ENCODE results near the gene KCP. TPM values are rescaled to one million over a fixed set of nuclear protein-coding genes. Genes with fewer than 3 reads are reported as not detected.

The KCP gene
- polyA plus RNA-seq, 3 donors: 10.5 to 12.7 (median 12.1) TPM

DNA sequence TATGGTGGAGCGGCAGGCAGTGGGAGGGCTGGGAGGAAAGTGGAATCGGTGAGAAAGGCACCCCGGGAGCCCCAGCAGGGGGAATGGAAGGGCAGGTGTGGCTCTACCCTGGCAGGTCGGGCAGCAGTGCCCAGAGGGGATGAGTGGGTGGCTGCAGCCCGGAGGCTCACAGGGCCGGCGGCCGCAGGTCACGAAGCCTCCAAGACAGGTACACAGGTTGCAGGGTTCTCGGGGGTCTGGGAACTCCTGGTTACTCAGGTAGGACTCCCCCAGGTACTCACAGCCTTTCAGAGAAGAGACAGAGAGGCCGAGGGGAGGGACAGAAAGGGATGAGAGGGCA, 21.8 kb downstream of the KCP start:
- DNase-seq (ENCODE audit: low read depth in 3 of 3, low spot score in 2 of 3): no peak

DNA sequence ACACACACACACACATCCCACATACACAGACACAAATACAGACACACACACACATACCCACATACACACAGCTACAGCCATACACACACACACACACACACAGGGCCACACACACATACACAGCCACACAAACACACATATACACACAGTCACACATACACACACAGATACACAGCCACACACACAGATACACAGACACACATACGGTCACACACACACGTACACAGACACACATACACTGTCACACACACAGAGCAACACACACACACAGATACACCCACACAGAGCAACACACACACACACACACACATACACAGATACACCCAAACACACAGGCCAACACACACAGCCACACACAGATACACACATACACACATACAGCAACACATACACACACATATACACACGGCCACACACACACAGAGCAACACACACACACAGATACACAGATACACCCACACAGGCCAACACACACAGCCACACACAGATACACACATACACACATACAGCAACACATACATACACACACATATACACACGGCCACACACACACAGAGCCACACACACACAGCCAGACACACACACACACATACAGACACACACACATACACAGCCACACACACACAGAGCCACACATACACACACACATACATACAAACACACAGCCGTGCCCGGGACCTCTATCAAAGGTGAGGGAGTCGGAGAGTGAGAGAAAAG, 22.3 kb downstream of the KCP start:
- DNase-seq (ENCODE audit: low read depth in 3 of 3, low spot score in 2 of 3): no peak

GRCh38 chr7:128887169-128888038, 23.1 kb downstream of the KCP start:
- no peak for DNase-seq (ENCODE audit: low read depth in 3 of 3, low spot score in 2 of 3)

DNA sequence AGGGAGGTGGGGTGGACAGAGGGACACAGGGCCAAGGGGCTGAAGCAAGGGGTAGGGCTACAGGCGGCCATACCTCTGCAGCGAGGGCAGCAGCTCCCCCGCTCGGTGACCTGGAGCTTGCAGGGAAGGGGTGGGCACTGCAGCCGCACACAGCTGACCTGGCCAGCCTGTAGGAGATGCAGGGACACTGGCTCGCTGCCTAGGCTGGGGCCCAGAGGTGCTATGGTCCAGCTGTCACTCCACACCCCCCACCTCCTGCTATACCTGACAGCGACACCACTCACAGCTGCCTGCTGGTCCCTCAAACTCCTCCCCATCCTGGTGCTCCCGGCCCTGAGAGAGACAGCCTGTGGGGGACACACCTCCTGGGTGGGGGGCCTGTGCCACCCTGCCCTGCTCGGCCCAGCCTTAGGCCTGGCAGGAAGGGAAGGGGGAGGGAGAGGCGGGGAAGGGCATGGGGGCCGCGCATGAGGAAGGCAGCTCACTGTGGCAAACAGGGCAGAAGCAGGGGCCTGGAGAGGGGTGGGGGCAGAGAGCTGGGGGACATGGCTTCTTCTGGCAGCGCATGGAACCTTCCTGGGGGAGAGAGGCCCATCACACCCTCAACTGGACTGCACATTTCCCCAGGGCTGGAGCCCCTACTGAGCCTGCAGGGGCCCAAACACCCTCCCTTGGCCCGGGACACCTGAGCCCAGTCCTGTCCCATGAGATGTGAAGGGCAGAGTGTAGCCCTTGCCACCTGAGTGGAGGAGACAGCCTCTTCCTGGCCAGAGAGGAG, 23.9 kb downstream of the KCP start:
- no peak for DNase-seq (ENCODE audit: low read depth in 3 of 3, low spot score in 2 of 3)

DNA sequence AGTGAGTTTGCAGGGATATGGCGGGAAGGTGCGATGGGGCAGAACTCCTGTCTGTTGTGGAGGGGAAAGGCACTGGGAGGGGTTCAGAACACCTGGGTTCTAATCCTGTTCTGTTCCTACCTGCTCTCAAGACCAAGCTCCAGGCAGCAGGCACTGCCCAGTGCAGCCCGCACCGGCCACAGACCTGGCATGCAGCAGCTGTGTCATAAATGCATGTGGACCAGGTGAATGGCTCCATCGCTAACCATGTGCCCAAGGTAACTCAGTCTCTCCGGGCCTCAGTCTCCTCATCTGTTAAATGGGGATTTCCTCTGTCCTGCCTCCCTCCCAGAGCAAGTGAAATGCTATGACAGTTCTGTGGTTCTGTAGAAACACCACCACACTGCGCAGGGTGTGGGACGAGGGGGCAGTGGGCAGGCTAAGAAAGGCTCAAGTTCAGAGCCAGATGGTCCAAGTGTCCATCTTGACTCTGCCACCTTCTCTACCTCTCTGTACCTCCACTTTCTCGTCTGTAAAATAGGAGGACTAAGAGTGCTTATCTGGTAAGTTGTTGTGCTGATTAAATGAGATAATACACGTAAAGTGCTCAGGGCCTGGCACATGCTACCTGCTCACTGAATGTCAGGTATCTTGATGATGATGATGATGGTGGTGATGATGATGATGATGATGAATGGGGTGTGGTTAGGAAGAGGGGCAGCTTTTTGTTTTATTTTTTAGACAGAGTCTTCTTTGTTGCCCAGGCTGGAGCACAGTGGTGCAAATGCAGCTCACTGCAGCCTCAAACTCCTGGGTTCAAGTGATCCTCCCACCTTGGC, 24.9 kb downstream of the KCP start:
- DNase-seq (ENCODE audit: low read depth in 3 of 3, low spot score in 2 of 3): no peak

- DNase-seq (ENCODE audit: low read depth in 3 of 3, low spot score in 2 of 3): no peak
Observed at GRCh38 chr7:128884561-128885369, 25.7 kb downstream of the KCP start.

DNA sequence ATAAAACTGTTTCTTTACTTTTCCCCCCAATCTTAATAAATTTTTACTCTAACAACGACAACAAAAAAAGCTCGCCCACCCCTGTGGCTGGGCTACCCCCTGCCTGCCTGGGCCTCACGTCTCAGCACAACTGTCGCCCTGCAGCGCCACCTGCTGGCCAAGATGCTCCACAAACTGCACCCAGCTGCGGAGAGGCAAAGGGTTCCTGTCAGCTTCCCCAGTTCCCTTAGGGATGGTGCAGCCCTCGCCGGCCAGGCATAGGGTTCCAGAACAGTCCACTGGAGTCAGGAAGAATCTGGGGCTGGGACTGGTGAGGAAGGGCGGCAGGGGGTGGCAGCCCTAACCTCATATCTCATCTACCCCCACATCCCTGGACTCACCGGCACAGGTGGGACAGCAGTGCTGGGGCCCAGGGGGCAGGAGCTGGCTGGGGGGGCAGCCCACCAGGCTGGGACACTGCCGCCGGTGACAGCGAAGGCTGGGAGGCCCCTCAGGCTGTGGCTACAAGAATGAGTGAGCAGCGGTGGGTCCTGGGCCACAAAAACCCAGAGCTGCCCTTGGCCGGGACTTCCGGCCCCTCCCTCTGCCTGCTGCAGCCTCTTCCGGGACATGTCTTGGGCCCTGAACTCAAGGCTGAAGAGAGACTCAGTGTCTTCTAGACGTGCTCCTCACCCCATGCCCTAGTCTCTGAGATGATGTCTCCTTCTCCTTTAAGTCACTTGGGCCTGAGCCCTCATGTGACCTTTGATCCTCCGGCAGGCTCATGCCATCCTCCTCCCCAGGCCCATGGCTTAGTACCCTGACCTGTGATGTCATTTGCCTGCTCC, 26.7 kb downstream of the KCP start:
- peak in 1 of 3 donors; percentile 65 for DNase-seq (ENCODE audit: low read depth in 3 of 3, low spot score in 2 of 3)

- DNase-seq (ENCODE audit: low read depth in 3 of 3, low spot score in 2 of 3): no peak
Observed at GRCh38 chr7:128882134-128882533, 28.4 kb downstream of the KCP start.

- DNase-seq (ENCODE audit: low read depth in 3 of 3, low spot score in 2 of 3): no peak
Observed at GRCh38 chr7:128881458-128882125, 28.9 kb downstream of the KCP start.

- no peak for DNase-seq (ENCODE audit: low read depth in 3 of 3, low spot score in 2 of 3)
Observed at GRCh38 chr7:128880791-128881457, 29.6 kb downstream of the KCP start.

DNA sequence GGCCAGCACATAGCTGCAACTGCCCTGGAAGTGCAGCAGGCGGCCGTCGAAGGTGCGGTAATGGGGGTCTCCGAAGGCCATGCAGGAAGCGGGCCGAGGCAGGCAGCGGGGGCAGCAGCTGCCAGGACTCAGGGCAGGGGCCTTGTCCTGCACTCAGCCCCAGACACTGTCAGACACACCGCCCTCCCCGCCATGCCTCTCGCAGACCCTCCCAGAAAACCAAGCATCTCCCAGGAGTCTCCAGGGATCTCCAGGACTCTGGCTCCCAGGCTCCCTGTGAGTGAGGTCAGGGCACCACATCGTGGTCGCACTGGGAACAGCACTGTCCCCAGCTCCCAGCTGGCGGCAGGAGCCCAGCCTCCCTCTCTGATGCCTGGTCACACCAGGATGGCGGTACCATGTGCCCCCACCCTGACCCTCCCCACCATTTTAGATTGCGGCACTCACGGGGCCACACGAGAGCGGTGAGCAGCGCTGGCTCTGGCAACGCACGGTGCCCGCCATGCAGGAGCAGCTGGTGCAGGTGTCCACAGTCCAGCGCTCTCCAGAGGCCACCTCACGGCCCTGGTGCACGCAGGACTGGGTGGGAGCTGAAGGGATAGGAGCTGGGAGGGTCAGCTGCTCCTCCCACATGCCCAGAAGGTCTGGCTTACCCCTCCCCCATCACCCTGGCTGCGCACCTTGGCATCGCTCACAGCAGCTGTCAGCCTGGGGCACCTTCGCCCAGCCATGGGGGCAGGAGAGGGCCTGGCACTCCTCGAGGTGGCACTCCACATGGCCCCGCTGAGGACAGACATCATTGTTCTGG, 30.4 kb downstream of the KCP start:
- DNase-seq (ENCODE audit: low read depth in 3 of 3, low spot score in 2 of 3): peak in 1 of 3 donors; percentile 43

DNA sequence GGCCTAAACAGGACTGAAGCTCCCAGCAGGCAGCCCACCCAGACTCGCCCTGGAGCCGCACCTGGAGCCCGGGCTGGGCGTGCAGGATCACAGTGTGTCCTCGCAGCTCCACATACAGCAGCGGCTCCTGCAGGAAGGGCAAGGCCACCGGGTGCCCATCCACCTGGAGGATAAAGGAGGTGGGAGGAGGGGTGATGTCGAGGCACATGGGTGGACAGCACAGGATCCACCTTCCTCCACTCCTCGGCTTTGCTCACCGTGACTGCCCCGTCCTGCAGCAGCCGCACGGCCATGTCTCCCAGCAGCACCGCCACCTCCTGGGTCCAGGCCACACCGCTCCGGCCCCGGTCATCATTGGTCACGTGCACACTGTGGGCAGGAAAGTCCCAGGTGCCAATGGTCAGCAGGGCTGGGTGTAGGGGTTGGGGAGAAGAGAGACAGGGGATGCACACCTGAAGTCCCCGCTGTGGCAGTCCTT, 31.0 kb downstream of the KCP start:
- DNase-seq (ENCODE audit: low read depth in 3 of 3, low spot score in 2 of 3): no peak

DNA sequence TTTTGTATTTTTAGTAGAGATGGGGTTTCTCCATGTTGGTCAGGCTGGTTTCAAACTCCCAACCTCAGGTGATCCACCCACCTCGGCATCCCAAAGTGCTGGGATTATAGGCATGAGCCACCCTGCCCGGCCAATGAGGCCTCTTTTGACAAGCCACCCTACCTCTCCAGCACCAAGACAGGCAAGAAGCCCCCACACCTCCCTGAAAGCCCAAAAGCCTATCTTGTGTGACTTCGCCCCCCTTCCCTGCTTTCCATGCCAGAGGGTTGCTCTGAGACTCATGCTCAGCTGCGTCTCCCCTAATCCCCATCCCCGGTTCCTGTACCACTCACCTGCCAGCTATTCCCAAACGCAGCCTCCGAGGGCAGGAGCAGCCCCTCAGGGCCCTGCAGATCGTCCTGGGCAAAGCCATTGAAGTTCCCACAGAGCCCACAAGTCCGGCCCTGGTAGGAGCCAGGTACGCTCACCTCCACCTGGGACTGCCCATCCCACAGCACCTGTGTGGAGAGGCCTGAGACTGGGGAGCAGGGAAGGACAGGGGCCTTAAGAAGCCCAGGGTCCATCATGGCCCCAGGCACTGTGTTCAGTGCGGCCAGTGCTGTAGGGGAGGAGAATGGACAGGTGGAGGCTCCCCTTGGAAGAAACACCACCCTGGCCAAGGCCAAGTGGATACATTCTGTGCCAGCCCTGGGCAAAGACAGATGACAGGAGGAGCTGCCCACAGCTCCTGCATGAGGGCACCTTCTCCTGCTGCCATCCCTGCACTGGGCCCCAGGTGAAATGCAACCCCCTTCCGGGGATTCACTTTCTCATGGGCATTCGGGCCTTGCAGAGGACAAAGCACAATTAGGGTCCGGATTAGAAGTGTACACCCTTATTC, 32.0 kb downstream of the KCP start:
- DNase-seq (ENCODE audit: low read depth in 3 of 3, low spot score in 2 of 3): no peak

DNA sequence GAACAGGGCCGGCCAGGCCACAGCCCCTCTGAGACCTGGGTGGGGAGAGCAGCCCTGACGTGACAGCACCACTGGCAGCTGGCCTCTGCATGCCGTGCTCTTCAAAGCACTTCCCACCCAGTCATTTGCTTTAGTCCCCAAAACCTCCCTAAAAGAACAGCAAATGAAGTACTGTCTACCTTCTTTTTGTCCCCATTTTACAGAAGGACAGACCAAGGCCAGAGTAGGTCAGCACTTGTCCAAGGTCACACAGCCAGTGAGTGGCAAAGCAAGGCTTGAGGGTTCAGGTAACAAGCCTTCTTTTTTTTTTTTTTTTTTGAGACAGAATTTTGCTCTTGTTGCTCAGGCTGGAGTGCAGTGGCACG, 32.8 kb downstream of the KCP start:
- no peak for DNase-seq (ENCODE audit: low read depth in 3 of 3, low spot score in 2 of 3)

GRCh38 chr7:128876978-128877755, 33.3 kb downstream of the KCP start:
- DNase-seq (ENCODE audit: low read depth in 3 of 3, low spot score in 2 of 3): no peak
